ENCODE measurements around the gene WDR38. TPM values are rescaled to one million over a fixed set of nuclear protein-coding genes. Genes with fewer than 3 reads are reported as not detected.
A peak's percentile ranks its signal among the peaks of the same experiment; 100 is the strongest.

Gene WDR38
- total RNA-seq, 4 donors from 2014 or later = 0.33 to 1.5 (median 0.79) TPM; not detected in 1

DNA sequence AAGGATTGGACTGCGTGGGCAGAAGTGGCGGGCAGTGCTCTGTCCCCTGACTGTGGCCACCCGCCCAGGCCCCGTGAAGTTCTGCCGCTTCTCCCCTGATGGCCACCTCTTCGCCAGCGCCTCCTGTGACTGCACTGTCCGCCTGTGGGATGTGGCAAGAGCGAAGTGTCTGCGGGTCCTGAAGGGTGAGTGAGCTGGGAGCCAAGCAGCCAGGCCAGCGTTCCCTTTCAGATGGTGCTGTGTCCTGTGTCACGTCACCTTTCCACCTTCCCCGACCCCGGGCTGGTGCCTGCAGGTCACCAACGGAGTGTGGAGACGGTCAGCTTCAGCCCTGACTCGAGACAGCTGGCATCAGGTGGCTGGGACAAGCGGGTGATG is 2.3 kb downstream of the WDR38 start:
- TF ChIP-seq POLR2A (IDR thresholded peaks at IDR 0.05) = no peak
- TF ChIP-seq, protein P1, sequence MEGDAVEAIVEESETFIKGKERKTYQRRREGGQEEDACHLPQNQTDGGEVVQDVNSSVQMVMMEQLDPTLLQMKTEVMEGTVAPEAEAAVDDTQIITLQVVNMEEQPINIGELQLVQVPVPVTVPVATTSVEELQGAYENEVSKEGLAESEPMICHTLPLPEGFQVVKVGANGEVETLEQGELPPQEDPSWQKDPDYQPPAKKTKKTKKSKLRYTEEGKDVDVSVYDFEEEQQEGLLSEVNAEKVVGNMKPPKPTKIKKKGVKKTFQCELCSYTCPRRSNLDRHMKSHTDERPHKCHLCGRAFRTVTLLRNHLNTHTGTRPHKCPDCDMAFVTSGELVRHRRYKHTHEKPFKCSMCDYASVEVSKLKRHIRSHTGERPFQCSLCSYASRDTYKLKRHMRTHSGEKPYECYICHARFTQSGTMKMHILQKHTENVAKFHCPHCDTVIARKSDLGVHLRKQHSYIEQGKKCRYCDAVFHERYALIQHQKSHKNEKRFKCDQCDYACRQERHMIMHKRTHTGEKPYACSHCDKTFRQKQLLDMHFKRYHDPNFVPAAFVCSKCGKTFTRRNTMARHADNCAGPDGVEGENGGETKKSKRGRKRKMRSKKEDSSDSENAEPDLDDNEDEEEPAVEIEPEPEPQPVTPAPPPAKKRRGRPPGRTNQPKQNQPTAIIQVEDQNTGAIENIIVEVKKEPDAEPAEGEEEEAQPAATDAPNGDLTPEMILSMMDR (IDR thresholded peaks at IDR 0.05) = no peak
- no peak for DNase-seq
- WGBS, 2 donors = 88 to 92% methylated on average over 17 to 18 of the region's 18 CpGs
- no peaks in the 10 kb centered on the region for H3K9me3 ChIP-seq
- H3K4me1 ChIP-seq = peaks cover 14 to 37% of the 10 kb centered on the region in 2 donors
- H3K36me3 ChIP-seq = peaks cover 29 to 33% of the 10 kb centered on the region in 2 donors
- no peaks in the 10 kb centered on the region for H3K27me3 ChIP-seq
- intact Hi-C loops (cut with DNase I) = loop anchor here (5.0 to 10.0 kb wide), 2 partner anchors 241 to 517 kb away; no protein-coding TSS in a partner anchor
- H3K27ac ChIP-seq = no peak overlapping the region
- no peak overlapping the region for H3K4me3 ChIP-seq (replicated peaks in 1 of 3)

DNA sequence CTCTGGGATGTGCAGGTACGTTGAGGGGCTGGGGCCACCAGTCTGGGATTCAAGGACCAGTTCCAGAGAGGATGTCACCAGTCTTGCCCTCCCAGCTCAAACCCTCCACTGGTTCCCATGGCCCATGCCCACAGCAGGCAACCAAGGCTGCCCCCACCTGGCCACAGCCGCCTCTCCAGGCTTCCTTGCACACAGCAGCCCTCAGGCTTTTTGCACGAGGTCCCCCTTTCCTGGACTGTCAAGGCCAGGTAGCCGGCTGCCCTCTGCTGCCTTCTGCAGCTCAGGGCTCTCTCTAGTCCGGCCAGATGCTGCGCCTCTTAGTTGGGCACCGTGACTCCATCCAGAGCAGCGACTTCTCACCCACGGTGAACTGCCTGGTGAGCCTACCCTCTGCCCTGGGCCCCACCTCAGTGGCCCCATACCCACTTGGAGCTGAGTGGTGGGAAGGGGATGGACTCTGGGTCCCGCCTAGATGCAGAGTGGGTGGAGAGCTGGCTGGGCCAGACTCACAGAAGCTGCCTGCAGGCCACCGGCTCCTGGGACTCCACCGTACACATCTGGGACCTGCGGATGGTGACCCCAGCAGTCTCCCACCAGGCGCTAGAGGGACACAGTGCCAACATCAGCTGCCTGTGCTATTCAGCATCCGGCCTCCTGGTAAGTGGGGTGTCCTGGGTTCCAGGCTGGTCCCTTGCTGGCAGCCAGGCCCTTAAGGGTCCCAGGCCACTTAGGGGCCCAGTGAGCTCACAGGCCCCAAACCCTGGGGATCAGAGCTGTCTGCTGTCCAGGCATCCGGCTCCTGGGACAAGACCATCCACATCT is 2.9 kb downstream of the WDR38 start:
- H3K4me1 ChIP-seq = peaks cover 20 to 43% of the 10 kb centered on the region in 2 donors
- no peak for TF ChIP-seq POLR2A (IDR thresholded peaks at IDR 0.05)
- TF ChIP-seq, protein P1 (IDR thresholded peaks at IDR 0.05) = peak in 3 of 6 experiments; percentile 12 to 25 (median 22)
- DNase-seq = peak in 1 of 2 donors; percentile 34
- WGBS, 2 donors = 55 to 92% methylated on average over 2 to 7 of the region's 16 CpGs
- no peaks in the 10 kb centered on the region for H3K27me3 ChIP-seq
- H3K36me3 ChIP-seq = peaks cover 29 to 33% of the 10 kb centered on the region in 2 donors
- no peaks in the 10 kb centered on the region for H3K9me3 ChIP-seq
- no peak overlapping the region for H3K27ac ChIP-seq
- no peak overlapping the region for H3K4me3 ChIP-seq (replicated peaks in 1 of 3)
- intact Hi-C loops (cut with DNase I) = loop anchor here (5.0 to 10.0 kb wide), 2 partner anchors 241 to 516 kb away; no protein-coding TSS in a partner anchor

DNA sequence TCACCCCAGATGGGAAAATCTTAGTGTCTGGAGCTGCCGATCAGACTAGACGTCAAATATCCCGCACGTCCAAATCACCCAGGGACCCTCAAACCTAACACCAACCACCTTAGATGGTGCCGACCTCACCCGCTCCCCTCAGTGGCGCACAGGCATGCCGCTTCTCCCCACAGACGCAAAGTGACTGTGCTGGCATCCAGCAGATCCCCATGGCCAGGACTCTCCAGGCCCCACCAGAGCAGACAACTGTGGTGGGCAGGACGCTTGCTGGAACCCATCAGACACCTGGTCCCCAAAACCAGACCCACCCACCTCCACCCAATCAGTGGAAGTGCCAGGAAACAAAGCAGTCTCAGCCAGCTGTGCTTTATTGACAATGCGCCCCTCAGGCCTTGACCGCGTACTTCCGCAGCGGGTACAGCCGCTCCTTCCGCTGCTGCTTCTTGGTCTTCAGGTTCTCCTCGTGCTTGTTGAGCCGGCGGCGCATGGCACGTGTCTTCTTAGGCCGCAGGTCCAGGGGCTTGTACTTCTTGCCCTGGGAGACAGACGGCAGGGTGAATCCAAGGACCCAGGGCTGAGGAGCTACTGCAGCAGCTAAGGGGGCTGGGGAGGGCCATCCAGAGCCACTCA is 4.4 kb downstream of the WDR38 start:
- no peaks in the 10 kb centered on the region for H3K27me3 ChIP-seq
- no peak for DNase-seq
- H3K4me3 ChIP-seq (replicated peaks in 1 of 3) = no peak overlapping the region
- H3K4me1 ChIP-seq = peaks cover 15 to 33% of the 10 kb centered on the region in 2 donors
- WGBS, 2 donors = 88 to 92% methylated on average over 16 to 22 of the region's 24 CpGs
- no peaks in the 10 kb centered on the region for H3K9me3 ChIP-seq
- TF ChIP-seq, protein P1 (IDR thresholded peaks at IDR 0.05) = no peak
- no peak for TF ChIP-seq POLR2A (IDR thresholded peaks at IDR 0.05)
- H3K36me3 ChIP-seq = peaks cover 29 to 33% of the 10 kb centered on the region in 2 donors
- intact Hi-C loops (cut with DNase I) = loop anchor here (5.0 to 10.0 kb wide), 2 partner anchors 243 to 515 kb away; no protein-coding TSS in a partner anchor
- H3K27ac ChIP-seq = no peak overlapping the region

DNA sequence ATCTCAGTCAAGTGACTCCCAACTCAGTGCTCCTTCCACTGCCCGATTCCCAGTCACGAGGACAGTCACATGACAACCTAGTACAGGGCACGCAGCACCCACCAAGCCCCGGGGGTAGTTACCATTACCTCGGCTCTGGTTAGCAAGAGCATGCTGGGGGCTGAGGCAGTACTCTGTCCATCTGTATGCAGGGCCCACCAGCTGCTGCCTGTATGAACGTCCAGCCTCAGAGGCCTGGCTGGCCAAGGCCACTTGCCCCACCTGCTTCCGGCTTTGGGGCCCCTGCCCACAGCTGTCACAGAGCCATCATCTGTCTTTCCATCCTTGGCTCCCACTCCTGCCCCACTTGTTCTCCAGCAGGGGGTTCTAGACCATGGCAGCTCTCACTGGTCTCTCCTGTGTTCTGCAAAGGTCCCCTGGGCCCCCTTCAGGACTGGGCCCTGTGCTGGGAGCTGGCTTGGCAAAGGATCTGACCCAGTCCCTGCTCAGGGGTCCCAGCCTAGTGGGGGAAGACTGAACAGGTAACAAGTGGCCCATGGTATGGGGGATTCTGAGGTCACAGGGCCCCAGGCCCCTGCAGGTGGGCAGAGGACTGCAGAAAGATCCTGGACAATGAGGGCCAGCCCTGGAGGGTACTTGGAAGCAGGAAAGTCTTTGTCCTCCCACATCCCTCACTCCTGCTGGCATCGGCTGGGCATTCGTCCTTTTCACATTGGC is 5.2 kb downstream of the WDR38 start:
- peaks cover 29 to 33% of the 10 kb centered on the region in 2 donors for H3K36me3 ChIP-seq
- H3K4me1 ChIP-seq = peaks cover 17 to 30% of the 10 kb centered on the region in 2 donors
- H3K4me3 ChIP-seq (replicated peaks in 1 of 3) = no peak overlapping the region
- no peaks in the 10 kb centered on the region for H3K9me3 ChIP-seq
- H3K27me3 ChIP-seq = no peaks in the 10 kb centered on the region
- H3K27ac ChIP-seq = no peak overlapping the region
- intact Hi-C loops (cut with DNase I) = loop anchor here (5.0 to 10.0 kb wide), 2 partner anchors 244 to 514 kb away; no protein-coding TSS in a partner anchor
- no peak for DNase-seq
- TF ChIP-seq, protein P1 (IDR thresholded peaks at IDR 0.05) = no peak
- no peak for TF ChIP-seq POLR2A (IDR thresholded peaks at IDR 0.05)
- 80 to 86% methylated on average over 5 to 7 of the region's 9 CpGs for WGBS, 2 donors

Data from thyroid gland (tissue), 4 donors.